Inflammatory macrophage treated with lipopolysaccharide for 1 hour (primary cell): ENCODE results near the gene ARHGAP8.
"Not testable (repeated sequence)": the region's sequence is repeated elsewhere in the genome, so short reads cannot be mapped to it uniquely, and the experiment has no call there.

Source experiments
- DNase-seq, 2 donors: peaks; one replicate each; pipeline ENCODE4 v3.0.0-alpha.2; 2020 to 2022

The ARHGAP8 gene

DNA sequence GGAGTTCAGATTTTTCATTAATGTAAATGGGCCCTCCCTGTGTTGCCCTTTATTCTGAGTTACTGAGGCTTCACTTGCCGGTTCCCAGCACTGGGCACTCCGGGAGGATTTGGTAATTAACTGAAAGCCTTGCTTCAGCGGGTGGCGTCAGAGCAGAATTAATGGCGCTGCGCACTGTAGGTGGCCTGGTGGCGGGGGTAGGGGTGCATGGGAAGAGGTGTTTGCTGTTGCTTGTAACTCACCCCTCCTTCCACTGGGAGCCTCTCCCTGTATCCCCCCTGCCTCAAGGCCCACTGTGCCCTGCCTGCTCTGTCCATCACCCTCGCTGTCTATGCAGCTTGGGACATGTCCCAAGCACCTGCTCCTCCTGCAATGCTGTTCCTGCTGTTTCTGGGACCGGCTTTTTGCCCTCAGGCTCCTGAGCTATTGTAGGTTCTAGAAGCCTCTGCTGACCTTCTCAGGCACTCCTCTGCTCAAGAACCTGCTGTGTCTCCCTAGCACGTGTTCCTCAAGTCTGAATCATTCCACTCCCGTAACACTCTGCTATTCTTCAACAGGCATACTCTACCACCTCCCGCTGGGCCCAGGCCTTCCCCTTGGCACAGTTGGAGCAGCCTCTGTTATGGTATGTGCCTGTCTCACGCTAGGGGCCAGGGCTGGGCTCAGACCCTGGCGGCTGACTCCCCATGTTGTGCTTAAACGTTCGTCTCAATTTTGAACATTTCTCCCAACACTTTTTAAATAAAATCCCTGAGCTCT lies 24.4 kb downstream of the ARHGAP8 start:
- no peak for DNase-seq

DNA sequence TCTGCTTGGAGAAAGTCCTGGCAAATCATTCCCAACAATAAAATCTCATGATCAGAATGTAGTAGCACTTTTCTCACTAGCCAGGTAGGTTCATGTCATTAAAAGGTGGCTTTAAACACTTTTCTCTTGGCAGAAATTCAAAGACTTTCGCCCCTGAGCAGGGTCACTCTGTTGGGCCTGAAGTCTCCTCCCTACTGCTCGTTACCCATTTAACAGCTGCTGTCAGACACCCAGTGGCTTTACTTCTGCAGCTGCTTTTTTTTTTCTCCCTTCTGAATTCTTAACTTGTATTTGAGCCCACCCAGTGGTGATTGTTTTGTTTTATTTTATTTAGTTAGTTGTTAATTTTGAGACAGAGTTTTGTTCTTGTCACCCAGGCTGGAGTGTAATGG lies 25.0 kb downstream of the ARHGAP8 start:
- no peak for DNase-seq

DNA sequence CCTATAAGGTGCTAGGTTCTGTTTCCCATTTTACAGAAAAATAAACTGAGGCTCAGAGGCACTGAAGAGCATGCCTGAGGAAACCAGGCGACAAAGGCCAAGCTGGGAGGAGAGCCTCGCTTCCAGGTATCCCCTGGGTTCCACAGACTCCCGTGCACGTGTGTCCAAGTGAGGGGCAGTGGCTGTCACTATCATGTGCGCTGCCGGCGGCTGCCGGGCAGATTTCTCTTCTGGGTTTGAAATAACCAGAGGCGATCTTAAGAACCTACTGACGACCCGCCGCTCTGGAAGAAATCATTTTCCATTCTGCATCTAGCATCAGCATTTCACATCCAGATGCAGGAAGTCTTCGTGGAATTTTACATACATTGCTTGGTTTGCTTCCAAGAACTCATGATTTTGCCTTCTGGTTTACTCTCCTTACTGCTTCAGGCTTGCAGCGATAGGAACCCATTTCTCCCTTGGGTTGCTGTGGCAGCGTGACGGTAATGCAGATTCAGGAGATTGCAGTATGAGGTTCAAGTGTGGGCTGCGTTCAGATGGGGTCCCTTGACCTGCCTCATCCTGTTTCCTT lies 28.6 kb downstream of the ARHGAP8 start:
- no peak for DNase-seq

GRCh38 chr22:44782363-44782963 lies 30.1 kb downstream of the ARHGAP8 start:
- no peak for DNase-seq

DNA sequence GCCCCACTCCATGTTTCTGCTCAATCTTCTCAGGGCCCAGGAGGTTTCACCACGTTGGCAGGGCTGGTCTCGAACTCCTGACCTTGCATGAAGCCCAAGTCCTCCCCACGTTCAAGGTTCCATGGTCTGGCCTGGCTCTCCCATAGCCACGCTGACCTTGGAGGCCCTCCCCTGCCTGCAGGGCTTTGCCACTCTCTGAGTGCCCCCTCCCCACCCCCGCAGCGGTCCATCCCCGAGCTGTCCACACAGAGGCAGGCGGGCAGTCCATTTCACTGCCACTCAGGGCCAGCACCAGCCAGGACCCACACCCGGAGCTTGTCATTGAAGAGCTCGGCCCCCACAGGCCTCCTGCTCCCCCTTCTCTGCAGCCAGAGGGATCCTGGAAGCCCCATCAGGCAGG lies 30.7 kb downstream of the ARHGAP8 start:
- no peak for DNase-seq

DNA sequence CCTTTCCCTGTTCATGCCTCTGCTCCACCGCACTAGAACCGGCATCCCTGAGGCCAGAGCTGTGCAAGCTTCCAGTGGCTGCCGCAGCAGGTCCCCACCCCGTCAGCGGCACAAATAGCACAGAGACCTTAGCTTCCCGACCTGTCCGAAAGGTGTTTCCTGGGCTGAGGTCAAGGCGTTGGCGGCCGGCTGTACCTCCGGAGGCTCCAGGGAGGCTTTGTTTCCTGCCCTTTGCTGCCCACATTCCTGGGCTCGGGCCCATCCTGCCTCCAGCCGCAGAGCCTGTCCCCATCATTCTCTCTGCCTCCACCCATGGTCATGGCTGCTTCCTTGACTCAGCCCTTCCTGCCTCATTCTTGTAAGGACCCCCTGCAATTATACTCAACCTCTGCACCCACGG lies 31.2 kb downstream of the ARHGAP8 start:
- no peak for DNase-seq

- DNase-seq: no peak
Measured at GRCh38 chr22:44786136-44786535, 33.8 kb downstream of the ARHGAP8 start.

- no peak for DNase-seq
Measured at GRCh38 chr22:44786610-44787009, 34.2 kb downstream of the ARHGAP8 start.

- no peak for DNase-seq
Measured at GRCh38 chr22:44787832-44788231, 35.5 kb downstream of the ARHGAP8 start.

DNA sequence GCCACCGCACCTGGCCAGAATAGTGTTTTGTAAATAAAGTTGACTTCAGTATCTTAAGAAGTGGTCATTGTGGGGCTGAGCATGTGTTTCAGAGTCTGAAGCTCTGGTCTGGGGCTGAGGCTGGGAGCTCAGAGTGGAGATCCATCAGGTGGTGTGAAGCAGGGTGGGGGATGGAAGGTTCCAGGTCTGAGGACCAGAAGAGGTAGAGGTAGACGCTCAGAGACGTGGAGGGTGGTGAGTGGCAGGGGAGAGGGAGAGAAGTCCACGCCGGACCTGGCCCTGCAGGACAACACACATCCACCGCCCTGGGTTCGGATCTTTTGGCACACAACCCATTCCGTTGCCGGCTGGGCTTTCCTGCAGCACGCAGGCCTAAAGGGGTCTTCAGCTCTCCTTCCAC lies 40.7 kb downstream of the ARHGAP8 start:
- DNase-seq: no peak

GRCh38 chr22:44793506-44794172 lies 41.3 kb downstream of the ARHGAP8 start:
- no peak for DNase-seq

DNA sequence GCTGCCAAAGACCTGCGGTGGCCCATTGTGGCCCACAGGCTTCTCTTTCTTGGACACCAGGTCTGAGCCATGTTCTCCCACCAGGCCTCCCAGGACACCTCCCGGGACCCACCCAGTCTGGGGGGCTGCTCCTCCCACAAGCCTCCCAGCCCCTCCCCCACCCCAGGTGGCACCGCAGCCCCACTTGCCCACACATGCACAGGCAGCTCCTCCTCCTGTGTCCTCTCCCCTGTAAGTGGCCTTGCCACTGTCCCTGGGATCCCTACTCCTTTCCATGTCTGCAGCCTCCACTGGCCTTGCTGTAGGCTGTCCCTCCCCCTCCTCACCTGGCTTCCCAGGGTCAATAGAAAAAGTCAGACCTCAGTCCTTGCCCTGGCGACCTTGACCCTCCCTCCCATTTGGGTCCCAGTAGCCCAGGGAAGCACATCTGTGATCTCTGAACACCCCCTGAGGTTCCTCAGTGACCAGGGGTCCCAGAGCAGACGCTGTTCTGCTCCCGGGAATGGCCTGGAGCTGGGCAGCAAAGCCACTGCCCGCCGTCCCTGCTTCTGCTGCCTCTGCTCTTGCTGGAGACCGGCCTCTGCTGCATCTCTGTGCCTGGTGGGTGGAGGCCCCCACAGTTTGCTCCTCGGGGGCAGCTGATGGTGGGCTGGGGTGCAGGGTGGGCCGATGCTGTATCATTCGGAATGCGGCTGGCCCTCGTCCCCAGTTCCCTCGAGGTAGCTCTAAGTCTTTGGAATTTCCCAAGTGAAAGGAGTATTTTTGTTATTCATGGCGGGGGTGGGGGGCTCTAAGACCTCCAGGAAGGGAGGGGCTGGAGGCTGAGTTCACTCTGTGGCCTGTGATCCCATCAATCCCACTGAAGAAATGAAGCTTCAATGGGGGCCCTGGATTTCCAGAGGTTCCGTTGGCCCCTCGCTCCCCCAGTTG lies 43.6 kb downstream of the ARHGAP8 start:
- DNase-seq: no peak

GRCh38 chr22:44797181-44797725 lies 44.9 kb downstream of the ARHGAP8 start:
- DNase-seq: no peak

DNA sequence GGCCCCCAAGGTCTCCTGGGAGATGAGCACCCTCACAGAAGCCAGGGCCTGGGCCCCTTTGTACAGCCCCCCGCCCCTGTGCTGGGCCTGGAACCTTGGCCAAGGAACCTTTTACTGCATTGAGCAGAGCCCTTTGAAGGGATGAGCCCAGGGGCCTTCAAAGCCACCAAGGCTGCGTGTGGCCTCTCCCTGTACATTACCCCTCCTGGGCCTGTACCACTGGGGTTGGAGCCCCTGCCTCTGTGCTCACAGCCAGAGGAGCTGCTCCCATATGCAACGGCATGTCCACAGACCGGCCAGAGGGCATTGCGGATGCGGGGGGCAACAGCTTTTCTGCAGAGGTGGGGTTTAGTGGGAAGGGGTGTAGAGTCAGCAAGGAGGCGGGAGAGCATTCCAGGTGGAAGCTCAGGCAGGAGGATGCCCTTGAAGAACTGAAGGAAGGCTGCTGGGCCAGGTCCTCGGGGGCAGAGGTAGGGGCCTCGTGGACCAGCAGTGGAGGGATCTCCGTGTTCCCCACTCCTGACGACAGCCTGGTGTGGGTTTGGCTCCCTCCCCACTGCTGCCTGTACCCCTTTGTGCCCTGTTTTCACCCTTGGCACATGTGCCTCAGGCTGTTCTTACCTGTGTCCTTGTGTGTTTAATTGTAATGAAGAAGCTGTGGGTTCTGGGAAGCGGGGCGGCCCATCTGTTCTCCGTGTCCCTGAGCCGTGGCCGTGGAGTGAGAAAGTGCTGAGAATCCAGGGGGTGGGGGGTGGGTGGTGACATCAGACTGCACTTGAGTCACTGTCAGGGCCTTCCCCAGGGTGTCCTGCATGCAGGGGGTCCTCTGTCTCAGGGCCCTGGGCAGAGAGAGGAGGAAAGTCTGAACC lies 46.9 kb downstream of the ARHGAP8 start:
- no peak for DNase-seq

- DNase-seq: not testable (repeated sequence)
Measured at GRCh38 chr22:44799946-44800634, 47.7 kb downstream of the ARHGAP8 start.

GRCh38 chr22:44801476-44801875 lies 49.1 kb downstream of the ARHGAP8 start:
- DNase-seq: no peak

- no peak for DNase-seq
Measured at GRCh38 chr22:44802071-44802700, 49.8 kb downstream of the ARHGAP8 start.

DNA sequence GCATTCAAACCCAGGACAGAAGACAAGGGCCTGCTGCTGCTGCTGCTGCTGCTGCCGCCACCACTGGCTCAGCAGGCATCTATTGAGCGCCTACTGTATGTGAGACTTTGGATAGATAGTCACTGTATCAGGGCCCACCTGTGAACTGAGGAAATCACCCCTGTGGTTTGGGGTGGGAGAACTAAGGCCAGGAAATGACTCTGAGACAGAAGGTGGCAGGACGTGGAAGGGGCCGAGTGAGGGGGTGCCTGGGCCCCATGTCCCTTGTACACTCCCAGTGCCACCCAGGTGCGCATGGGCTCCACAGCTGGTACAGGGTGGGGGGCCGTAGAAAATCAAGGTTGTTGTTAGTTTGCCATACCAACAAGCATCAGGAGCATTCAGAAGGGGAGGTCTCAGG lies 50.6 kb downstream of the ARHGAP8 start:
- no peak for DNase-seq

DNA sequence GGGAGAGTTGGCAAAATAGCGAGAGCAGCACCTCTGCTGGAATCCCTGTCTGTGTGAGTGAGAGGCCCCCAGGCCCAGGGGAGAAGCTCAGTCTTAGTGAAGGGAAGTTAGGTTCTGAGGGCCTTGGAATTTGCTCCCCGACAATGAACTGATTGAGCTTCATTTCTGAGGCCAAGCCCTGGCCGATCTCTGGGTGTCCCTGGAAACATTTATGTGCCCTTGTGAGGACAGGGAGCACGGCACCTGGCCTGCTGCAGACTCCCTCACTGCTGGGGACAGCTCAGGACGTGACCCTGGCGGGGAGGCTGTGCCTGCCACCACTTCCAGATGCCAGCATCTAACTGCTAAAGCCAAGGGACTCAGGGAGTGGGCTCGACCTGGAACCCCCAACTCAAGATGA lies 52.0 kb downstream of the ARHGAP8 start:
- no peak for DNase-seq

- no peak for DNase-seq
Measured at GRCh38 chr22:44805711-44806110, 53.3 kb downstream of the ARHGAP8 start.
